ENCODE results near the gene CPNE4. TPM values are rescaled to one million over a fixed set of nuclear protein-coding genes. Genes with fewer than 3 reads are reported as not detected.

Gene CPNE4
- total RNA-seq, 1 donor from 2014 or later: 0.20 TPM

GRCh38 chr3:131775650-131776049, 259.2 kb downstream of the CPNE4 start:
- Mint-ChIP-seq H3K4me3 (no peak overlapping the region), H3K27ac (no peak overlapping the region), H3K9me3 (peaks cover 27% of the 10 kb centered on the region), H3K36me3 (no peaks in the 10 kb centered on the region), H3K27me3 (ENCODE audit: low read depth) (no peaks in the 10 kb centered on the region), H3K4me1 (no peaks in the 10 kb centered on the region)
- TF ChIP-seq CTCF (IDR thresholded peaks at IDR 0.05; ENCODE audit: unreplicated experiment): no peak
- no peak for DNase-seq (ENCODE audit: low spot score in 2 of 2, unreplicated experiment in 2 of 2)

GRCh38 chr3:131772269-131773026, 262.4 kb downstream of the CPNE4 start:
- DNase-seq (ENCODE audit: low spot score in 2 of 2, unreplicated experiment in 2 of 2): no peak
- no peaks in the 10 kb centered on the region for H3K4me1 Mint-ChIP-seq
- no peaks in the 10 kb centered on the region for H3K36me3 Mint-ChIP-seq
- no peak overlapping the region for H3K4me3 Mint-ChIP-seq
- no peak overlapping the region for H3K27ac Mint-ChIP-seq
- no peak for TF ChIP-seq CTCF (IDR thresholded peaks at IDR 0.05; ENCODE audit: unreplicated experiment)
- no peaks in the 10 kb centered on the region for H3K27me3 Mint-ChIP-seq (ENCODE audit: low read depth)
- H3K9me3 Mint-ChIP-seq: peaks cover 8% of the 10 kb centered on the region

GRCh38 chr3:131762981-131763564, 271.7 kb downstream of the CPNE4 start:
- Mint-ChIP-seq H3K9me3 (no peaks in the 10 kb centered on the region), H3K36me3 (no peaks in the 10 kb centered on the region), H3K4me1 (no peaks in the 10 kb centered on the region), H3K4me3 (no peak overlapping the region), H3K27me3 (ENCODE audit: low read depth) (peaks cover 11% of the 10 kb centered on the region), H3K27ac (no peak overlapping the region)
- DNase-seq (ENCODE audit: low spot score in 2 of 2, unreplicated experiment in 2 of 2): no peak
- TF ChIP-seq CTCF (IDR thresholded peaks at IDR 0.05; ENCODE audit: unreplicated experiment): no peak

DNA sequence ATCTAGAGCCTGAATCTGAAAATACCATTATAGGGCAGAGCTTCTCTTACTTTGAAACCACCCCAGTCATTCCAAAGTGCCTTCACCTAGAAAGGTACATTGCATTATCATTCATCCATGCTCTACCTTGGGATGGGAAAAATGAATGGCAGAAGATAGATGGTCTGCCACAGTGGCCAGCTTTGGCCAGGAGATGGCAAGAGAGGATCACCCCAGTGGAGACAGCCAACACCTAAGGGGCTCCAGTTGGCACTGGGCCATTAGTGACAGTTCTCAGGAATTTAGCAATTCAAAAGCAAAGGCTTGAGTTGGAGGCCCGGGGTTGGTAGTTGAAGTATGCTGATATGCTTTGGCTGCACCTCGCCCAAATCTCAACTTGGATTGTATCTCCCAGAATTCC, 278.4 kb downstream of the CPNE4 start:
- Mint-ChIP-seq H3K36me3 (no peaks in the 10 kb centered on the region), H3K4me1 (no peaks in the 10 kb centered on the region), H3K27ac (no peak overlapping the region), H3K27me3 (ENCODE audit: low read depth) (peaks cover 14% of the 10 kb centered on the region), H3K4me3 (no peak overlapping the region), H3K9me3 (peaks cover 5% of the 10 kb centered on the region)
- DNase-seq (ENCODE audit: low spot score in 2 of 2, unreplicated experiment in 2 of 2): no peak
- TF ChIP-seq CTCF (IDR thresholded peaks at IDR 0.05; ENCODE audit: unreplicated experiment): no peak

GRCh38 chr3:131755380-131755779, 279.4 kb downstream of the CPNE4 start:
- no peak for DNase-seq (ENCODE audit: low spot score in 2 of 2, unreplicated experiment in 2 of 2)
- peaks cover 5% of the 10 kb centered on the region for H3K9me3 Mint-ChIP-seq
- no peak for TF ChIP-seq CTCF (IDR thresholded peaks at IDR 0.05; ENCODE audit: unreplicated experiment)
- H3K36me3 Mint-ChIP-seq: no peaks in the 10 kb centered on the region
- H3K27ac Mint-ChIP-seq: no peak overlapping the region
- H3K27me3 Mint-ChIP-seq (ENCODE audit: low read depth): peaks cover 11% of the 10 kb centered on the region
- H3K4me3 Mint-ChIP-seq: no peak overlapping the region
- no peaks in the 10 kb centered on the region for H3K4me1 Mint-ChIP-seq
